Lung (tissue), 12 donors: ENCODE results near the gene APBB1. TPM values are rescaled to one million over a fixed set of nuclear protein-coding genes. Genes with fewer than 3 reads are reported as not detected.

Experiments
- ATAC-seq: fragments of 200-7000 bp; cut with Tn5 transposase; one replicate; pipeline ENCODE4 v1.9.1; 2020; ENCODE audit warnings: moderate number of reproducible peaks; ENCODE audit not compliant: insufficient read depth, low FRiP score
- DNase-seq, 3 donors: peaks; one replicate each; pipeline ENCODE4 v3.0.0-alpha.2; 2013 to 2017
- H3K27ac ChIP-seq, 2 donors: one replicate each; pipeline ENCODE4 v1.5.1; 2013; ENCODE audit warnings: mild to moderate bottlenecking in 2 of 2, moderate library complexity in 2 of 2, control low read depth in 1 of 2, inconsistent platforms in 1 of 2, low read depth in 1 of 2, low read length in 1 of 2
- H3K27me3 ChIP-seq, 3 donors: one replicate each; pipeline ENCODE4 v1.5.1; 2013; ENCODE audit warnings: low read length in 2 of 3; ENCODE audit not compliant: control insufficient read depth in 3 of 3, insufficient read depth in 3 of 3
- H3K36me3 ChIP-seq, 4 donors: one replicate each; pipeline ENCODE4 v1.5.1; 2013; ENCODE audit warnings: low read length in 4 of 4, mild to moderate bottlenecking in 1 of 4, moderate library complexity in 1 of 4; ENCODE audit not compliant: control insufficient read depth in 4 of 4, insufficient read depth in 4 of 4
- H3K4me1 ChIP-seq, 5 donors: one replicate each; pipeline ENCODE4 v1.5.1; 2013; ENCODE audit warnings: low read length in 5 of 5, mild to moderate bottlenecking in 2 of 5, moderate library complexity in 1 of 5; ENCODE audit not compliant: control insufficient read depth in 5 of 5, insufficient read depth in 5 of 5
- H3K4me3 ChIP-seq: one replicate; pipeline ENCODE4 v1.5.1; 2013; ENCODE audit warnings: mild to moderate bottlenecking, control low read depth, moderate library complexity
- H3K9ac ChIP-seq, 2 donors: one replicate each; pipeline ENCODE4 v1.5.1; 2013; ENCODE audit warnings: low read length in 2 of 2, control low read depth in 1 of 2; ENCODE audit not compliant: insufficient read depth in 1 of 2
- H3K9me3 ChIP-seq, 4 donors: one replicate each; pipeline ENCODE4 v1.5.1; 2013; ENCODE audit warnings: low read length in 3 of 4, mild to moderate bottlenecking in 1 of 4, moderate library complexity in 1 of 4; ENCODE audit not compliant: control insufficient read depth in 4 of 4, insufficient read depth in 3 of 4
- WGBS, 2 donors: extraction: QIAGEN DNeasy Blood & Tissue Kit; methylation state at CpG; one replicate each; pipeline ENCODE4 v1.1.7; 2013; 5-methylcytosine and 5-hydroxymethylcytosine counted together
- polyA plus RNA-seq, 2 donors: library from polyadenylated mRNA; stranded (reverse); fragments of 200-250 nt; gene quantifications; one replicate each; pipeline ENCODE4 v1.2.1, GENCODE V29; 2013
- total RNA-seq, 2 donors: library from RNA; depleted of rRNA in 1 of 2; stranded (reverse); fragments of >200 nt in 1 of 2; gene quantifications; one replicate each; pipeline ENCODE4 v1.2.1, GENCODE V29; 2014 to 2021
- TF ChIP-seq, protein P1 (sequence below): IDR thresholded peaks from 2 replicates; pipeline ENCODE4 v1.5.1; 2012; ENCODE audit warnings: mild to moderate bottlenecking; ENCODE audit errors: control extremely low read depth, extremely low read depth
- donor health status: control.
- donor health status: control.
- donor health status: Bipolar disorder and iron deficiency.
- donor health status: healthy.
- donor health status: DM: yes; HTN: yes; CAD: no.

APBB1 gene
- total and polyA plus RNA-seq, 4 donors, result 18.8 to 42.0 (median 30.6) TPM

GRCh38 chr11:6390718-6391469 is 28.0 kb downstream of the APBB1 start:
- peaks cover 0 to 11% (median 7%) of the 10 kb centered on the region in 5 donors for H3K4me1 ChIP-seq
- no peak for ATAC-seq
- 35 to 42% methylated on average over 19 of the region's 19 CpGs for WGBS, 2 donors
- TF ChIP-seq, protein P1, sequence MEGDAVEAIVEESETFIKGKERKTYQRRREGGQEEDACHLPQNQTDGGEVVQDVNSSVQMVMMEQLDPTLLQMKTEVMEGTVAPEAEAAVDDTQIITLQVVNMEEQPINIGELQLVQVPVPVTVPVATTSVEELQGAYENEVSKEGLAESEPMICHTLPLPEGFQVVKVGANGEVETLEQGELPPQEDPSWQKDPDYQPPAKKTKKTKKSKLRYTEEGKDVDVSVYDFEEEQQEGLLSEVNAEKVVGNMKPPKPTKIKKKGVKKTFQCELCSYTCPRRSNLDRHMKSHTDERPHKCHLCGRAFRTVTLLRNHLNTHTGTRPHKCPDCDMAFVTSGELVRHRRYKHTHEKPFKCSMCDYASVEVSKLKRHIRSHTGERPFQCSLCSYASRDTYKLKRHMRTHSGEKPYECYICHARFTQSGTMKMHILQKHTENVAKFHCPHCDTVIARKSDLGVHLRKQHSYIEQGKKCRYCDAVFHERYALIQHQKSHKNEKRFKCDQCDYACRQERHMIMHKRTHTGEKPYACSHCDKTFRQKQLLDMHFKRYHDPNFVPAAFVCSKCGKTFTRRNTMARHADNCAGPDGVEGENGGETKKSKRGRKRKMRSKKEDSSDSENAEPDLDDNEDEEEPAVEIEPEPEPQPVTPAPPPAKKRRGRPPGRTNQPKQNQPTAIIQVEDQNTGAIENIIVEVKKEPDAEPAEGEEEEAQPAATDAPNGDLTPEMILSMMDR, result no peak
- DNase-seq, result no peak
- peak overlapping the region; percentile 83 for H3K4me3 ChIP-seq
- H3K9me3 ChIP-seq, result no peaks in the 10 kb centered on the region
- H3K27ac ChIP-seq, result peak overlapping the region; percentile 92
- peaks cover 0 to 17% (median under 1%) of the 10 kb centered on the region in 4 donors for H3K36me3 ChIP-seq
- H3K27me3 ChIP-seq, result no peaks in the 10 kb centered on the region
- peak overlapping the region; percentile 56 to 60 for H3K9ac ChIP-seq

- H3K4me1 ChIP-seq, result peaks cover 0 to 11% (median 7%) of the 10 kb centered on the region in 5 donors
- WGBS, 2 donors, result 1% methylated on average over 61 to 63 of the region's 63 CpGs
Measured at GRCh38 chr11:6389905-6390717, 28.8 kb downstream of the APBB1 start, which contains the start of gene SMPD1. Gene SMPD1, plus strand, starts transcription at chr11:6390474. Its CDS starts 125 bp downstream, at chr11:6390599.

DNA sequence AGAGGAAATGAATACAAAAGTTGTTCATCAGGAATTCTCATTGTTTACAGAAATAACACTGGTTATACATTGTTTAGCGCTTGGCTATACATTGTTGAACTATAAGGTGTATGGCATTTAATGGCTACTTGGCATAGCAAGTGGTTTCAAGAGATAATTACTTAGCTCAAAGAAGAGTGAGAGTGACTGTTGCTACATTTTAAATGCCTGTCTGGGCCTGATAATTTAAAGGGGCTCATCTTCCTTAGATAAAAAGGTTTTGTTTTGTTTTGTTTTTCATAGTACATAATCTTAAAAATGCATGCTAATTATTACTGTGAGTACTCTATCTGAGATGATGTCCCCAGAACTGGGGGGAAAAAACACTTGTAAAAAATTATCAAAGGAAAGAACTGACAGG is 30.1 kb downstream of the APBB1 start:
- Histone ChIP-seq H3K36me3 (peaks cover 0 to 6% (median 0%) of the 10 kb centered on the region in 4 donors), H3K9me3 (no peaks in the 10 kb centered on the region), H3K27ac (peak overlapping the region in 1 of 2 donors; percentile 59), H3K9ac (no peak overlapping the region), H3K4me1 (peaks cover 0 to 11% (median 7%) of the 10 kb centered on the region in 5 donors), H3K4me3 (no peak overlapping the region), H3K27me3 (no peaks in the 10 kb centered on the region)
- WGBS, 2 donors, result 83 to 90% methylated on average over 1 of the region's 1 CpG
- TF ChIP-seq, protein P1, result no peak
- no peak for DNase-seq
- no peak for ATAC-seq

More at GRCh38 chr11:6389905-6390717, 28.8 kb downstream of the APBB1 start, which contains the start of gene SMPD1:
- Histone ChIP-seq H3K9ac (peak within 1 kb of the TSS; percentile 60 to 78), H3K27ac (peak within 1 kb of the TSS; percentile 92), H3K4me3 (peak within 1 kb of the TSS; percentile 83), H3K27me3 (no peaks in the 10 kb centered on the region), H3K9me3 (no peaks in the 10 kb centered on the region), H3K36me3 (peaks cover 0 to 14% (median under 1%) of the 10 kb centered on the region in 4 donors)
- DNase-seq (peak; percentile 93 to 95 (median 94)), ATAC-seq (peak; percentile 98)
- TF ChIP-seq, protein P1, result no peak
